SK-N-MC (cell line): ENCODE data around the gene CTXN3.

Source experiments
- DNase-seq: peaks from one replicate; pipeline ENCODE4 v3.0.0-alpha.2; 2011; ENCODE audit warnings: low read depth, low spot score
- H3K27ac ChIP-seq: fragments of 200-600 bp; sonication (generic); 2 replicates; pipeline ENCODE4 v1.5.1; 2016; ENCODE audit warnings: mixed run types
- H3K36me3 ChIP-seq: fragments of 200-600 bp; sonication (generic); 2 replicates; pipeline ENCODE4 v1.6.1; 2017; ENCODE audit warnings: antibody characterized with exemption, low read length, mixed read lengths; ENCODE audit not compliant: insufficient read depth
- H3K4me3 ChIP-seq: fragments of 200-600 bp; sonication (generic); 2 replicates; pipeline ENCODE4 v1.5.1; 2016
- H3K9ac ChIP-seq: fragments of 200-600 bp; sonication (generic); 2 replicates; pipeline ENCODE4 v1.8.0; 2017; ENCODE audit warnings: mixed run types, mixed read lengths; ENCODE audit not compliant: insufficient read length
- H3K9me3 ChIP-seq: fragments of 200-600 bp; sonication (generic); 2 replicates; pipeline ENCODE4 v1.6.1; 2017; ENCODE audit warnings: low read depth, mild to moderate bottlenecking, antibody characterized with exemption, low read length, moderate library complexity, mixed read lengths
- EZH2 ChIP-seq: fragments of 200-600 bp; sonication (generic); IDR thresholded peaks from one replicate; pipeline ENCODE4 v1.6.1; 2017; ENCODE audit warnings: antibody characterized with exemption
- FOXP2 ChIP-seq: optimal IDR thresholded peaks from 2 replicates; pipeline ENCODE3; 2011; ENCODE audit warnings: mild to moderate bottlenecking, moderate library complexity; ENCODE audit not compliant: insufficient read depth; ENCODE audit errors: extremely low read length, control extremely low read depth
- POLR2AphosphoS5 ChIP-seq: IDR thresholded peaks from 2 replicates; pipeline ENCODE4 v1.6.1; 2012; ENCODE audit warnings: mild to moderate bottlenecking, low read depth, low read length, borderline replicate concordance

Gene CTXN3

DNA sequence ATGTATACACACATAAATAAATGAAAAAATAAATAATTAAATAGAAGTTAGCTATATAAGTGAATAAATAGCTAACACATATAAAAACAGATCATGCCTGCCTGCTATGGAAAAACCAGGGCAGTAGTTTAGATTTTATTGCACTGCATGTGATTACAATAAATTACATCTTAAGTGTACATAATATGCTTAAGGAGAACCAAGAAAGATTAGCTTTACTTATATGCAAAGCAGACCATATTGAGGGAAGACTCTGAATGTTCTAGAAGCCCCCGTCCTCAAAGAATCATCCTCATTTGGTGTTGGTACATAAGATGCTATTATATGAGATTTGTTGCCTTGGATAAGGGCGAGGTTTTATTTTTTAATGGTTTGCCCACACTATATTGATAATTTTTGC is 5.9 kb upstream of the CTXN3 start:
- no peaks in the 10 kb centered on the region for H3K36me3 ChIP-seq
- H3K9ac ChIP-seq = no peak overlapping the region
- H3K27ac ChIP-seq = no peak overlapping the region
- TF ChIP-seq POLR2AphosphoS5 (no peak), FOXP2 (no peak), EZH2 (no peak)
- no peak for DNase-seq
- H3K4me3 ChIP-seq = no peak overlapping the region
- H3K9me3 ChIP-seq = no peaks in the 10 kb centered on the region

DNA sequence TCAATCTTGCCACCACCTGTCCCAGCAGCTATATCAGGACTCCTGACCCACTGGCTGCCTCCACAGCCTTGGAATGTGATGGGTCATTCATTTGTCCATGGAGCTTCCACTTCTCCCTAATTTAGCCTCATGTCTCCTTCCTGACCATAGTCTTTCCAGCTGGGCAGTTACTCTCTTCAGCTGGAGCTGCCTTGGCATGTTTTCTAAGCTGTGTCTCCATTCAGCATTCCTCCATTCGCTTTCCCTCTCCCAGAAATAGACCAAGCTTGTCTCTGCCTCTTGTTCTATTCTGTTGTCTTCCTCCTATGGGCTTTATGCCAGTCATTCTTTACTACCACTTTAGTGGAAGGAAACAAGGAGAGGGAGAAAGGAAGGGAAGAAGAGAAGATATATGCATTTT is 5.3 kb upstream of the CTXN3 start:
- Histone ChIP-seq H3K27ac (no peak overlapping the region), H3K9ac (no peak overlapping the region), H3K9me3 (no peaks in the 10 kb centered on the region), H3K36me3 (no peaks in the 10 kb centered on the region), H3K4me3 (no peak overlapping the region)
- no peak for TF ChIP-seq POLR2AphosphoS5
- no peak for TF ChIP-seq FOXP2
- no peak for TF ChIP-seq EZH2
- no peak for DNase-seq

DNA sequence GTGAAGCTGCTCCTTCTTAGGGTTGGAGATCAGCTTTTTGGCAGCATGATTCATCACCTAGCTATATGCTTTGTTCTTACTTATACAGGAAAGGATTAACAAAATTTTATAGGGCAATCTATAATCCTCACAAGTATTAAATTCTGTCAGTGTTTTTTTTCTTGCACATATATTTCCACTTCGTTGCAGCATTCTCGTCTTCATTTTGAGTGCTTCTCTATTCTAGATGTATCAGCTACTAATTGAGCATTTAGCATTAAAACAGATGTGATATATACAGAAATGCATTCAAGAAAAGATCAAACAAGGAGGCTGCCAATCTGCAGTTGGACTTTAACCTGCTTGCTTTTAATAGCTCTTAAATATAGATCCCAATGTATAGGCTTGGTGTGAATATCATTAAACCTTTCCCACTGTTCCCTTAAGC is 3.6 kb upstream of the CTXN3 start:
- Histone ChIP-seq H3K9me3 (no peaks in the 10 kb centered on the region), H3K27ac (no peak overlapping the region; the same call in 1 of the 2 replicates), H3K9ac (no peak overlapping the region), H3K36me3 (no peaks in the 10 kb centered on the region), H3K4me3 (peak overlapping the region; percentile 48)
- DNase-seq = peak; percentile 8
- TF ChIP-seq FOXP2 (no peak), POLR2AphosphoS5 (no peak), EZH2 (no peak)

DNA sequence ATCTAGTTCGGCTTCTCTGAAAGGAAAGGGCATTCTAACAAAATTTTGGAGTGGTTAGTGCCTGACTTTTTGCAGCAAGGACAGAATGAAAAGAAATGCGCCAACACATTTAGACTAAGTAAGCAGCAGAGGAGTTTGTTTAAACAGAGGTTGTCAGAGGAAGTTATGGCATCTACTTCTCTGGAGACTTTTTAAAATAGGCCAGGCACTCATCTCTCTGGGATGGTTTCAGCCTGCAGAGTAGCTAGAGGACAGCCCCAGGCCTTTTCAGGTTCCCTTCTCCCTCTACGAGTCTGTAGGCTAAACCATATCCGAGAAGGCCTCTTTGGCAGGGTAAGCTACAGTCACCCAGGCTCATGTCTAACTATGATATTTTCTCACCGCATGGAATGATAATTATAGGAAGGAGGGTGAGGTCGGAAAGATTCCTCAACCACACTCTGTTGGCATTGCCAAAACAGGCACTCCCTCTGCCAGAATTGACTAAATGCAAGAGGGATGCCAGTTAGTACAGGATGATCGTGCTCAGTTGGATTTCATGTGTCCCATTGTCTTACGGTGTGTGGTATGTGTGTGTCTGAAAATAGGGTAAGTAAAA is 1.4 kb upstream of the CTXN3 start:
- H3K27ac ChIP-seq = no peak overlapping the region
- TF ChIP-seq FOXP2 (no peak), EZH2 (no peak)

DNA sequence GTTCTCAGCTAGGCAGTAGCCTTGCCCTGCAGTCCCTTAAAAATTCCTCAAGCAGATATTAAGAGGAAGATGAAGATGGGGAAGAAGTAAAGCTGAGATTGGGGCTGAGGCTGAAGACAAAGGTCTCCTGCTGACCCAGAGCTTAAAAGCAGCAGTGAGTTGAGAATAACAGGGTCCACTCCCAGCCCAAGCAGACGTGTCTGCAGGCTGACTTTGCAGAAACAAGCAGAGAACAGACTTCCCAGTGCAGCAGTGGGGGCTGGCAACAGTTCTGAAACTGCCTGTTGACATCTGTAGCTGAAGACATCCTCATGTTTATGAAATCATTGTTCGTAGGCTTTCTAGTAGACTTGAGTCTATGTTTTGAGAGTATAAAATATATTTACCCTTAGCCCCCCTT is 1.1 kb downstream of the CTXN3 start:
- Histone ChIP-seq H3K9ac (no peak overlapping the region), H3K4me3 (no peak overlapping the region), H3K9me3 (no peaks in the 10 kb centered on the region), H3K36me3 (no peaks in the 10 kb centered on the region), H3K27ac (no peak overlapping the region)
- DNase-seq = no peak
- TF ChIP-seq FOXP2 (no peak), POLR2AphosphoS5 (no peak), EZH2 (no peak)

More for the DNA sequence above, 1.4 kb upstream of the CTXN3 start:
- H3K9me3 ChIP-seq = no peaks in the 10 kb centered on the region
- no peak overlapping the region for H3K4me3 ChIP-seq
- DNase-seq = no peak
- H3K9ac ChIP-seq = no peak overlapping the region
- H3K36me3 ChIP-seq = no peaks in the 10 kb centered on the region

DNA sequence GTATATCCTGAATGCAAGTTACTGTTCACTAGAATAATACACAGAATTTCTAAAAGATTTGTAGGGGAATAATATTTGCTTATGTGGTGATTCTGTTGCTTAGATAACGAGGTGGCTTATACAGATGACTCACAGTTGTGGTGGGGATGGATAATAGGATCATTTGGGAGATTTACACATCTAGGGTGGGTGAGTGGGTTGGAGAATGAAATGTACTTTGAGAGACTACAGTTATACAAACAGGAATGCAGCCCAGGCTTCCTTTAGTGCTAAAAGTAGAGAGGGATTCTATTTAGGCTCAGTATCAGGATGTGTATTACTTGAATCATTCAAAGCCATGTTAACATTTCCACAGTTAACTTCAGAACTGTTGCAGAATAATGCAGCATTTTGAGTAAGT is 1.8 kb downstream of the CTXN3 start:
- Histone ChIP-seq H3K27ac (no peak overlapping the region), H3K9ac (no peak overlapping the region), H3K36me3 (no peaks in the 10 kb centered on the region), H3K4me3 (no peak overlapping the region), H3K9me3 (no peaks in the 10 kb centered on the region)
- no peak for TF ChIP-seq POLR2AphosphoS5
- TF ChIP-seq EZH2 = no peak
- TF ChIP-seq FOXP2 = no peak
- DNase-seq = no peak

DNA sequence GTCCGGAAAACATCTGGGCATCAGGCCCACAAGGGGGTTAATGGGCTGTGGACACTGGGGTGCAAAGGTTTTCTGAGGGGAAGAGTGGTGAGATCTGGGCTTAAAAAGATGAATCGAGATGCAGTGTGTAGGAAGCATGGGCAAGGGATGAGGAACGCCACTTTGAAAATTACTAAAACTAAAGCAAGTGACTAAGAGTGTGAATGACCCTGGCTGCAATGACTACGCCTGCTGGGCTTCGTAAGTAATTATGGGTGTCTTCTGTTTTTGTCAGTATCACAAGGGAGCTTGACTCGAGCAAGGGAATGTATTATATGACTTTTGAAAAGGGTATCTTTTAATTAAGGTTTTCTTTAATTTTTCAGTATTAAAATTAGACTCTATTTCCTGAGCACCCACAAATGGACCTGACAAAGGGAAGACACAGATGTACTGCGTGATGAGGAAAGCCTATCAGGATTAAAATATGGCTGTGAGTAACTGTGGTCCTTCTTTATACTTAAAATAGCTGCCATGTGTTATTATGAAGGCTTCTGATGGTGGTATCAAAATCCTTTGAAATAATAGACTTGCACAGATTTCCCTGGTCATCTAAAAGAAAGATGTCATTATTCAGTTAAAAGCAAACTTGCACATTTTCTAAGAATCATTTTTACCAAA is 4.2 kb downstream of the CTXN3 start:
- Histone ChIP-seq H3K9me3 (no peaks in the 10 kb centered on the region), H3K27ac (no peak overlapping the region), H3K4me3 (no peak overlapping the region), H3K9ac (no peak overlapping the region), H3K36me3 (no peaks in the 10 kb centered on the region)
- no peak for DNase-seq
- TF ChIP-seq EZH2 = no peak

DNA sequence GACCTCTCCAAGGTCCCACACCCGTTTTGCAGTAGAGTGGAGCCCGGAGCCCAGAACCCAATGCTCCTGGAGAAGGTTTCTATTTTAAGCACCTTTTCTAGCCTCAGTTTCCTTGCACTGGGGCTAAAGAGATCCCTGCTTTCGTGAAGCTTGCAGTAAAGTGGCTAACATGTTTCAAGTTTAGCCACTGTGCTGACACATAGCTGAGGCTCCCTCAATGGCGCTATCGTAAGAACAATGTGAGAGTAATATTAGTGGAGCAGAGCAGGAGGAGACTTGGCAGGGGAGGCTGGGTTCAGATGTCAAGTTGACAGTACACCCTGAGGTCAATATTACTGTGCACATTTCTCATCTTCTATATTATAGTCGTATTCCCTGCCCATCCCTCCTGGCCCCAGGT is 7.9 kb downstream of the CTXN3 start:
- Histone ChIP-seq H3K9me3 (no peaks in the 10 kb centered on the region), H3K4me3 (no peak overlapping the region), H3K9ac (no peak overlapping the region), H3K36me3 (no peaks in the 10 kb centered on the region), H3K27ac (no peak overlapping the region)
- no peak for DNase-seq
- TF ChIP-seq POLR2AphosphoS5 (no peak), EZH2 (no peak), FOXP2 (no peak)

DNA sequence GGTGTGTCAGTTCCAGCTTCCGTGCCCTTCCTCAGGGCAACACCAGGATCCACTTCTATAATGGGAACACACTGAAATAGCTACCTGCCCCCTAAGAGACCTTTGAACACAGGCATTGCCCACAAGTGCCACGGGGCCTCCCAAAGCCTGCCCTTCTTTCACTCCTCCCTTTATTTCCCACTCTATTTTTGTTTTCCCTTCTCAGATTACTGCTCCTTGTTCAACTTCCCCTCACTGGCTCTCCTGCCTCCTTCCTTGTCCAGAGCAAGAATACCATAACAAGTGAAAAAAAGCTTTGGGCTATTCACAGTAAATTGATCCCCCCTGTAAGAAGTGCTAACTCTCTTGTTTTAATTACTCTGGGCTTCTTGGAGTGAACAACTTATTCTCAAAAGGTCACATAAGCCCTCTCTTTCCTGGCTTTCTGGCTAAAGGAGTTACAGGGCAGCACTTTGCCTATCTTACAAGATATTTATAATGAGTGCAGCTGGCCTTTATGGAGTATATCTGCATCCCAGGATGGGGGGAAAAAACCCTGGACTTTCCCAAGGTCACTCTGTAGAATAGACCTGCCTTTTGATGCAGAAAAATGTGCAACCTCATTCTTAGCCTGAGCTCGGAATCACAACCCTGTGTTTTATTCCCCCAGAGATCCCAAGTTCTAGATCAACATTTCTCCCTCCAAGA is 11.3 kb downstream of the CTXN3 start:
- no peak for TF ChIP-seq EZH2
- no peak for TF ChIP-seq FOXP2
- Histone ChIP-seq H3K4me3 (no peak overlapping the region), H3K9me3 (no peaks in the 10 kb centered on the region), H3K27ac (no peak overlapping the region), H3K9ac (no peak overlapping the region), H3K36me3 (no peaks in the 10 kb centered on the region)
- DNase-seq = no peak
